Left ventricle myocardium inferior (tissue), 1 donor: Measurements from ENCODE around the gene PDE4B. TPM values are rescaled to one million over a fixed set of nuclear protein-coding genes. Genes with fewer than 3 reads are reported as not detected.

Experiments
- DNase-seq: peaks from one replicate; pipeline ENCODE4 v3.0.0-alpha.2; 2020
- H3K27ac ChIP-seq: fragments of 200-600 bp; replicated peaks from 2 replicates; pipeline ENCODE4 v1.8.0; 2021
- H3K27me3 ChIP-seq: fragments of 200-600 bp; 2 replicates; pipeline ENCODE4 v1.8.0; 2021; ENCODE audit warnings: low read depth
- H3K36me3 ChIP-seq: fragments of 200-600 bp; 2 replicates; pipeline ENCODE4 v1.8.0; 2021
- H3K4me1 ChIP-seq: fragments of 200-600 bp; 2 replicates; pipeline ENCODE4 v1.8.0; 2021
- H3K4me3 ChIP-seq: fragments of 200-600 bp; 2 replicates; pipeline ENCODE4 v1.8.0; 2021; ENCODE audit warnings: mild to moderate bottlenecking, moderate library complexity
- H3K9me3 ChIP-seq: fragments of 200-600 bp; replicated peaks from 2 replicates; pipeline ENCODE4 v1.8.0; 2021
- intact Hi-C: fragments of 100-400 bp; cut with micrococcal nuclease; formaldehyde crosslinking; loops from one replicate; pipeline ENCODE4 v1.11.0; 2022
- total RNA-seq: library from RNA; stranded (reverse); fragmentation: NEBNext Ultra II Directional; extraction: Animal tissue kit (Norgen Biotek cat#: 25700); gene quantifications from one replicate; pipeline ENCODE4 v1.2.1, GENCODE V29; 2021
- TF ChIP-seq, protein P1 (sequence below): fragments of 200-600 bp; IDR thresholded peaks from 2 replicates; pipeline ENCODE4 v1.8.0; 2021; ENCODE audit warnings: antibody characterized with exemption, mild to moderate bottlenecking, borderline replicate concordance
- donor health status: DM: no; HTN: yes; CAD: no; lungs with severe emphysema.

Gene PDE4B
- total RNA-seq, 1 donor from 2014 or later: 3.5 TPM

DNA sequence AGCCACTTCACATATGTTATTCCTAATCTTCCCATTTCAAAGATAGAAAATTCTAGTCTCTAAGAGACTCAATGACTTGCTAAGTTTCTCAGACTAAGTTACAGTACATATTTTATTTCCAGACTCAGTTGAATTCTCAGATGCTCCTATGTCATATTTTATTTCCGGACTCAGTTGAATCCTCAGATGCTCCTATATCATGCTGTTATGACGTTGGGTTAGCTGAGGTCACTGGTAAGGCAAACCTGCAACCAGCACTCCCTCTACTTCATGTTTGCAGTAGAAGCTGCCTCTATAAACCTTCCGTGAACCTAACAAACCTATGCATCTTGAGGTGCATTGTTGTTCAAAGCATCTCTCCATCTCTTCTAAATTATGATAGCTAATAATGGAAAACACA is 554.2 kb downstream of the PDE4B start:
- no peak overlapping the region for H3K27ac ChIP-seq
- intact Hi-C loops: no loop called here
- H3K9me3 ChIP-seq: no peaks in the 10 kb centered on the region
- peaks cover 95% of the 10 kb centered on the region for H3K4me1 ChIP-seq
- H3K27me3 ChIP-seq: no peaks in the 10 kb centered on the region
- no peak overlapping the region for H3K4me3 ChIP-seq
- TF ChIP-seq, protein P1, sequence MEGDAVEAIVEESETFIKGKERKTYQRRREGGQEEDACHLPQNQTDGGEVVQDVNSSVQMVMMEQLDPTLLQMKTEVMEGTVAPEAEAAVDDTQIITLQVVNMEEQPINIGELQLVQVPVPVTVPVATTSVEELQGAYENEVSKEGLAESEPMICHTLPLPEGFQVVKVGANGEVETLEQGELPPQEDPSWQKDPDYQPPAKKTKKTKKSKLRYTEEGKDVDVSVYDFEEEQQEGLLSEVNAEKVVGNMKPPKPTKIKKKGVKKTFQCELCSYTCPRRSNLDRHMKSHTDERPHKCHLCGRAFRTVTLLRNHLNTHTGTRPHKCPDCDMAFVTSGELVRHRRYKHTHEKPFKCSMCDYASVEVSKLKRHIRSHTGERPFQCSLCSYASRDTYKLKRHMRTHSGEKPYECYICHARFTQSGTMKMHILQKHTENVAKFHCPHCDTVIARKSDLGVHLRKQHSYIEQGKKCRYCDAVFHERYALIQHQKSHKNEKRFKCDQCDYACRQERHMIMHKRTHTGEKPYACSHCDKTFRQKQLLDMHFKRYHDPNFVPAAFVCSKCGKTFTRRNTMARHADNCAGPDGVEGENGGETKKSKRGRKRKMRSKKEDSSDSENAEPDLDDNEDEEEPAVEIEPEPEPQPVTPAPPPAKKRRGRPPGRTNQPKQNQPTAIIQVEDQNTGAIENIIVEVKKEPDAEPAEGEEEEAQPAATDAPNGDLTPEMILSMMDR: no peak
- no peak for DNase-seq
- no peaks in the 10 kb centered on the region for H3K36me3 ChIP-seq

DNA sequence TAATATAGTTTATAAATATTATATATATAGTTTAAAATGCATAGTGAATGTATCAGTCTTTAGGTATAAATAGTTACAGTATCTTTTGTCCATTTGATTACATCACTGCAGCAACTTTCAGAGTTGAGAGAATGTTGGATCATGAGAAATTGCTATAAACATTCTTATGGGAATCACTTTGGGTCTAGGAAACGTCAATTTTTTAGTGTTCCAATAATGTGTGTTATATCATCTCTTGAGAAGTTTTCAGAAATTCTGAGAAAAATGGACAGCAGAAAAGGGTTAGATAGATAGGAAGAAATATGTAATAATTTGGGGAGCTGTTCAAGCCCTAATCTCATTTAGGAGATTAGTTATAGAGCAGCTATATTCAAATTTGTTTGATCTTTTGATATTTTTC is 556.1 kb downstream of the PDE4B start:
- intact Hi-C loops: no loop called here
- TF ChIP-seq, protein P1: no peak
- Histone ChIP-seq H3K4me1 (peaks cover 98% of the 10 kb centered on the region), H3K36me3 (no peaks in the 10 kb centered on the region), H3K4me3 (peak overlapping the region; percentile 24), H3K27ac (peak overlapping the region; percentile 75), H3K9me3 (no peaks in the 10 kb centered on the region), H3K27me3 (no peaks in the 10 kb centered on the region)
- no peak for DNase-seq

DNA sequence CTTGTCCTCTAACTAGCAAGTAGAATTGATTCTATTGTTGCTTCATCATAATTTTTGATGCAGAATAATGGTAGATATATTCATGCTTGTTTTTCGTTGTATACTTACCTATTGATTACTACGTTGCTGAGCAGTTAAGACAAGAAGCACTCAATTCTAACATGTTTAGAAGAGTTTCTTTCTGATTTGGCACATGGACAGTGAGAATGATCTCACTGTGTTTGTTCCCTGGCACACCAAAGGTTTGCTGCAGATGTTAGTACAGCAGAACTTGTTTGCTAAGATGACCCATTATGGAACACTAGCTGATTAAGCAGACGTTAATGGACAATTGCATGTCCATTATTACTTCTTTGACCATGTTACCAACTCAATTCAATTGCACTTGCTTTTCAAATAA is 556.5 kb downstream of the PDE4B start:
- Histone ChIP-seq H3K27me3 (no peaks in the 10 kb centered on the region), H3K27ac (peak overlapping the region; percentile 75), H3K4me3 (peak overlapping the region; percentile 24), H3K36me3 (no peaks in the 10 kb centered on the region), H3K4me1 (peaks cover 98% of the 10 kb centered on the region), H3K9me3 (no peaks in the 10 kb centered on the region)
- intact Hi-C loops: no loop called here
- TF ChIP-seq, protein P1: no peak
- DNase-seq: no peak

DNA sequence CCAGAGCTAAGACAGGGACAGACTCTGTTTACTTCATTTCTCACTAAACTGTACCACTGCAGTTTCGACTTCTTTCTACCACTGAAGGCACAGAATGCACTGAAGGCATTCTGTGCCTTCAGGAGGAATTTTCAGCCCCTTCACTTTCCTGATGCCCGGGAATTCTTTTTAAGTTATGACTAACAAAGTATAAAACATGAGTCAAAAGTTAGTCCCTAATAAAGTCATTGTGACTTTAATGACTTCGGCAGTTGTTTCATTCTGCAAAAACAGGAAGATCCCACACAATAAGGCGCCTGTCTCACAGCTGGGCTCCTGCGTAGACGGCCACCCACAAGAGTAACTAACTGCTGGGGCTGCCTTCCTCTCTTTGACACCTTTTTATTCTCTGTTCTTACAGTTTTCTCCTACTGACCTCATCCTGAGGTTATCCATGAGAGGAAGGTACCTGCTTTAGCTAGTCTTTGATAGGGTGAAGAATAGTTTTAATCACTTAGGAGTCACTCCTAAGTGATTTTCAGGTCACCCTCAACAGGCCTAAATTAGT is 557.4 kb downstream of the PDE4B start:
- Histone ChIP-seq H3K4me1 (peaks cover 98% of the 10 kb centered on the region), H3K36me3 (no peaks in the 10 kb centered on the region), H3K27me3 (no peaks in the 10 kb centered on the region), H3K4me3 (peak overlapping the region; percentile 24), H3K9me3 (no peaks in the 10 kb centered on the region), H3K27ac (peak overlapping the region; percentile 75)
- TF ChIP-seq, protein P1: no peak
- intact Hi-C loops: loop anchor here (5.0 kb wide), 1 partner anchor 78 kb away; no protein-coding TSS in a partner anchor
- peak; percentile 40 for DNase-seq

DNA sequence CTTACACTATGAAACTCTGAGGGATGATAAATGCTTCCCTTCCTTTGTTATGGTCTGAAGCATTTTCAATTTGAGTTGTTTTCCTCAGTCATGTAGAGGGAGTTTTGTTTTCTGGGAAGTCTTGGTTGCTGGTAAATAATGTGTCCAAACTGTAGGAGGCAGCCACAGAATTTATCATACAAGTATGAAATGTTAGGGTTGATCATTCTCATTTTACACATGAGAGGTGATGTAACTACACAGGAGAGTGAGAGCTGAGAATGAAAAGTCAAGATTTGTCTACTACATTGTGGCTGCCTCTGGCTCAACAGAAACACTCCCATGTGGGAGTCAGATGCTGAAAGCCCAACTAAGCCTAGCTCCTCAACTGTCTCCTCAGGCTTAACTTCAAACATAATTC is 558.8 kb downstream of the PDE4B start:
- intact Hi-C loops: loop anchor here (5.0 kb wide), 1 partner anchor 79 kb away; no protein-coding TSS in a partner anchor
- H3K27ac ChIP-seq: peak overlapping the region; percentile 75
- H3K4me1 ChIP-seq: peaks cover 98% of the 10 kb centered on the region

More for the DNA sequence above, 558.8 kb downstream of the PDE4B start:
- no peaks in the 10 kb centered on the region for H3K27me3 ChIP-seq
- no peaks in the 10 kb centered on the region for H3K9me3 ChIP-seq
- TF ChIP-seq, protein P1: no peak
- H3K36me3 ChIP-seq: peaks cover 9% of the 10 kb centered on the region
- no peak overlapping the region for H3K4me3 ChIP-seq
- DNase-seq: no peak
